Right ventricle myocardium superior (tissue), 1 donor: Measurements from ENCODE around the gene EDDM3A. TPM values are rescaled to one million over a fixed set of nuclear protein-coding genes. Genes with fewer than 3 reads are reported as not detected.

Experiments used
- ATAC-seq: fragments of 200-7000 bp; cut with Tn5 transposase; one replicate; pipeline ENCODE4 v1.9.1; 2020; ENCODE audit warnings: mild to moderate bottlenecking; ENCODE audit not compliant: poor library complexity
- DNase-seq: peaks from one replicate; pipeline ENCODE4 v3.0.0-alpha.2; 2020
- intact Hi-C: fragments of 100-400 bp; cut with DNase I; formaldehyde crosslinking; loops from one replicate; pipeline ENCODE4 v1.11.2; 2022
- total RNA-seq: library from RNA; stranded (reverse); fragmentation: NEBNext Ultra II Directional; extraction: Animal tissue kit (Norgen Biotek cat#: 25700); gene quantifications from one replicate; pipeline ENCODE4 v1.2.1, GENCODE V29; 2021
- donor health status: DM: no; HTN: yes; CAD: no; lungs with severe emphysema.

Gene EDDM3A
- total RNA-seq, 1 donor from 2014 or later = not detected

- intact Hi-C loops = no loop called here
- ATAC-seq = no peak
- DNase-seq = no peak
Observed at GRCh38 chr14:20772650-20773049, 27.0 kb downstream of the EDDM3A start.

DNA sequence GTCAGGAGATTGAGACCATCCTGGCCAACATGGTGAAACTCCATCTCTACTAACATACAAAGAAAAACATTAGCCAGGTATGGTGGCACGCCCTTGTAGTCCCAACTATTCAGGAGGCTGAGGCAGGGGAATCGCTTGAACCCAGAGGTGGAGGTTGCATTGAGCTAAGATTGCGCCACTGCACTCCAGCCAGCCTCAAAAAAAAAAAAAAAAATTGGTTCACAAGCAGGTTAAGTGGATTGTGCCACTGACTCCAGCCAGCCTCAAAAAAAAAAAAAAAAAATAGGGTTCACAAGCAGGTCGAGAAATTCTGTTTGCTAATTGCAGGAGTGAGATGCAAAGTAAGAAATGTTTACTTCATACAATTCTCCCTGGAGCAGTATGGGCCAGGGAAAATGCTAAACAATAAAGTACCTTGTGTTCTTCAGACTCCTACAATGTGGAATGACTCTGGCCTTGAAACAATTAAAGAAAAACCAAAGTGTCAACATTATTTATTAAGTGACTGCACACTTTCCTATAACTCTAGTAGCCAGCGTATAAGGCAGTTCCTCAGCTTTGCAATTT is 28.7 kb downstream of the EDDM3A start:
- ATAC-seq (no peak), DNase-seq (no peak)
- intact Hi-C loops = no loop called here

GRCh38 chr14:20775043-20775442 is 29.4 kb downstream of the EDDM3A start:
- DNase-seq (no peak), ATAC-seq (no peak)
- intact Hi-C loops = no loop called here

DNA sequence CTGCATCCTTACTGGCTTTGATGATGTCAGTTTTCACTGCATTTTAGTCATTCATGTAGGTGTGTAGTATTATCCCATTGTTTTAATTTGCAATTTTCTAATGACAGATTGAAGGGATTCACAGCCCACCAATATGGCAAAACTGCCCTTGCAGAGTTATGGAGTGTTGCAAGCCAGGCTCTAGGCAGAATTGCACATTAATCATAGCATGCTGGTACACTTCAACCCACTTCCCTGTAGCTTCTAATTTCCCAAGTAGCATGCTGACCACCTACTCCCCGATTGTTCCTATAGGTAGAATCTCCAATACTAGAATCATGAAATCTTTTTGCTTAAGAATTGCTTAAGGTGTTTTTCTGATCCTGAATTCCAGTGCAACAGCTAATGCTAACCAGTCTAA is 30.2 kb downstream of the EDDM3A start:
- DNase-seq (no peak), ATAC-seq (no peak)
- intact Hi-C loops = no loop called here

- ATAC-seq (peak; percentile 47), DNase-seq (no peak)
- intact Hi-C loops = no loop called here
Observed at GRCh38 chr14:20781803-20782202, 36.1 kb downstream of the EDDM3A start.

- DNase-seq (no peak), ATAC-seq (peak; percentile 79)
- intact Hi-C loops = no loop called here
Observed at GRCh38 chr14:20782280-20782890, 36.7 kb downstream of the EDDM3A start.

- intact Hi-C loops = no loop called here
- ATAC-seq = no peak
Observed at GRCh38 chr14:20787025-20787424, 41.3 kb downstream of the EDDM3A start.

GRCh38 chr14:20789230-20789813 is 43.6 kb downstream of the EDDM3A start:
- no peak for DNase-seq
- intact Hi-C loops = no loop called here
- no peak for ATAC-seq

More at GRCh38 chr14:20787025-20787424, 41.3 kb downstream of the EDDM3A start:
- DNase-seq = no peak

DNA sequence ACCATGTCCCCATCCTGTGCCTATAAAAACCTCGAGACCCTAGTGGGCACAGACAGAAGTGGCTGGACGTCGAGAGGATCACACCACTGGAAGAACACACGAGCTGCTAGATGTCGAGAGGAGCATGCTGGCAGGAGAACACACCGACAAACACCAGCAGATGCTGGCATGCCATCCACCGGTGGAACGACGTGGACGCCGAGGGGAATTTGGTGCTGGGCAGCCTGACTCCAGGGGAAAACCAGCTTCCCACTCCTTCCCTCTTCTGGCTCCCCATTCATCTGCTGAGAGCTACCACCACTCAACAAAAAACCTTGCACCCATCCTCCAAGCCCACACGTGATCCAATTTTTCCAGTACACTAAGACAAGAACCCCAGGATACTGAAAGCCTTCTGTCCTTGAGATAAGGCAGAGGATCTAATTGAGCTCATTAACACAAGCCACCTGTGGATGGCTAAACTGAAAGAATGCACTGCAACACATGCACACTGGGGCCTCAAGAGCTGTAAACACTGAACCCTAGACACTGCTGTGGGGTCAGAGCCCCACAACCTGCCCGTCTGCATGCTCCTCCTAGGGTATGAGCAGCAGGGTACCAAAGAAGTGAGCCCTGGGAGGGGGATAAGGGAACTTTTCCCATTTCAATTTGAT is 44.9 kb downstream of the EDDM3A start:
- ATAC-seq = no peak
- intact Hi-C loops = no loop called here
- no peak for DNase-seq

GRCh38 chr14:20791187-20791586 is 45.5 kb downstream of the EDDM3A start:
- intact Hi-C loops = no loop called here
- ATAC-seq (no peak), DNase-seq (no peak)

DNA sequence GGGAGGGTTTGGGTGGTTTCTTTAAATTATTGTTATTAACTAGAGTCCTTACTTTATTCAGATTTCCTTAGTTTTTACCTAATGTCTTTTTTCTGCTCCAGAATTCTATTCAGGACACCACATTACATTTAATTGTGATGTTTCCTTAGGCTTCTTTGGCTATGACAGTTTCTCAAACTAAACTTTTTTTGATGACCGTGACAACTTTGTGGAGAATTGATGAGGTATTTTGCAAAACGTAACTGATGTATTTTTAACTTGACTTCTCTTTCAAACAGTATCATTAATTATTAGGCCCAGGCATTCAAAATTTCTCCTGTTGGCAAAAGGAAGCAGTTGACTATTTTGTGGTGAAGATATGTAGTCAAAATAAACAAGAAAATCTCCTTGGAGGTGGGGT is 45.9 kb downstream of the EDDM3A start:
- no peak for ATAC-seq
- no peak for DNase-seq
- intact Hi-C loops = no loop called here

- no peak for DNase-seq
- intact Hi-C loops = no loop called here
- no peak for ATAC-seq
Observed at GRCh38 chr14:20792556-20792955, 46.9 kb downstream of the EDDM3A start.

DNA sequence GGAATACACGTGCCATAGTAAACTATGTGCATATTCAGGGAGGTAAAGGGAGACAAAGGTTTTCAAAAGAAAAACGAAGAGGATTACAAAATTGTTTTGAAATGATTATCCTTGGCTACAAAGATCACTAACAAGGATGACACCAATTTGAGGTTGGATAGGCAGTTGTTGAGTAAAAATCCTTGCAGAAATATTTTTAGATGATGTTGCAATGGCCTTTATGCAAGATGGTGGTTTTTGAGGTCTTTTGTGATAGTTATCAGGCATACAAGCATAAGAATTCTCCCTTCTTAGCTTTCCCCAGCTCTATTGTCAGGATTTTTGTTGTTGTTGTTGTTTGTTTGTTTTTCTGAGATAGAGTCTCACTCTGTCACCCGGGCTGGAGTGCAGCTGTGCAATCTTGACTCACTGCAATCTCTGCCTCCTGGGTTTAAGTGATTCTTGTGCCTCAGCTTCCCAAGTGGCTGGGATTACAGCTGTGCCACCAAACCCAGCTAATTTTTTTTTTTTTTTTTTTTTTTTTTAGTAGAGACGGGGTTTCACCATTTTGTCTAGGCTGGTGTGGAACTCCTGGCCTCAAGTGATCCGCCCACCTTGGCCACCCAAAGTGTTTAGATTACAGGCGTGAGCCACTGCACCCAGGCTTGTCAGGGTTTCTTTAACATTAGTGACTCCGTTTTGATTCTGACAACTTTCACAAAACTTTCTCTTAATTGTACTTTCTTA is 49.1 kb downstream of the EDDM3A start:
- DNase-seq (no peak), ATAC-seq (no peak)
- intact Hi-C loops = no loop called here

GRCh38 chr14:20797164-20797563 is 51.5 kb downstream of the EDDM3A start:
- intact Hi-C loops = no loop called here
- DNase-seq (no peak), ATAC-seq (no peak)

Other genes starting within 250 kb of the EDDM3A start
- gene RNASE10, start 240.3 kb upstream of the EDDM3A start, total RNA-seq = 0.32 TPM
- not detected for gene RNASE9, start 184.8 kb upstream of the EDDM3A start, total RNA-seq
- not detected for gene RNASE11, start 157.9 kb upstream of the EDDM3A start, total RNA-seq
- gene RNASE12, start 154.5 kb upstream of the EDDM3A start, total RNA-seq = not detected
- not detected for gene OR6S1, start 104.2 kb upstream of the EDDM3A start, total RNA-seq
- 9.4 TPM for gene RNASE4, start 61.3 kb upstream of the EDDM3A start, total RNA-seq
- 5.3 TPM for gene ANG, start 57.1 kb upstream of the EDDM3A start, total RNA-seq
- not detected for gene EDDM3B, start 22.5 kb downstream of the EDDM3A start, total RNA-seq
- gene RNASE6, start 35.4 kb downstream of the EDDM3A start, total RNA-seq = 6.4 TPM
- 317 TPM for gene RNASE1, start 57.0 kb downstream of the EDDM3A start, total RNA-seq
- not detected for gene RNASE3, start 145.5 kb downstream of the EDDM3A start, total RNA-seq
- 2.5 TPM for gene RNASE2, start 209.6 kb downstream of the EDDM3A start, total RNA-seq
- gene METTL17, start 244.1 kb downstream of the EDDM3A start, total RNA-seq = 41.7 TPM